Tracheal epithelial cell (primary cell): ENCODE results near the gene RAD21L1. TPM values are rescaled to one million over a fixed set of nuclear protein-coding genes. Genes with fewer than 3 reads are reported as not detected.

Experiments used
- total RNA-seq: library from RNA; depleted of rRNA; stranded (reverse); fragments of >200 nt; gene quantifications from 2 replicates; pipeline ENCODE4 v1.2.1, GENCODE V29; 2014

RAD21L1 gene
- not detected in 2 replicates for total RNA-seq

DNA sequence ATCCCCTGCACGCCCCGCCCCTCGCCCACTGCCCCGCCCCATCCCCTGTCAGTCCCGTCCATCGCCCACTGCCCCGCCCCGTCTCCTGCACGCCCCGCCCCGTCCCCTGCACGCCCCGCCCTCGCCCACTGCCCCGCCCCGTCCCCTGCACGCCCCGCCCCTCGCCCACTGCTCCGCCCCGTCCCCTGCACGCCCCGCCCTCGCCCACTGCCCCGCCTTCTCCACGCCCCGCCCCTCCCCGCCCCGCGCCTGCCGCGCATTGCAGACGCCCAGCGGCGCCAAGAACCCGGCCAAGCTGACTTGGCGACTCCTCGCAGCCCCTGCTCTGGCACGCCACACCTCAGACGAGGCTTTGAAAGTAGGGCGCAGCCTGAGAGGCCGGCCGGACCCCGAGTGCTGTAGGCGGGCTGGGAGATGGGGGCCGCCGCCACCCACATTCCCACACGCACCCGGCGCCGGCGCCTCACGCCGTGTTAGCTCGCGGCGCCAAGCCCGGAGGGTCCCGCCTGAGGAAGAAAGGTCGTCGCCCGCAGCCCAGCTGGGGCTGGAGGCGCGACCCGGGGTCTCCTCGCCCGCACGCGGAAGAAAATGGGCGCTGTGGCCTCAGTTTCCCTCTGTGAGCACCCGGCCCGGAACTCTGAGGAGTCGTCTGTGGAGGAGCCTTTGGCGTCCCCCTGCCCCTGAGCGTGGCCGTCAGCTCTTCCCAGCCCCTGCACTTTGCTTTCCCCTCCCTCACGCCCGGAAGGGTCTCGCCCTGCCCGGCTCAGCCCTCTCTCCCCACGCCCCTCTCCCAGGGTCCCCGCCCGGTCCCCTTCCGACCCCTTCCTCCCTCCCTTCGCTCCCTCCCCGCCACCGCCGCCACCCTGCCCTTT lies at the start of gene RAD21L1:
RAD21L1 (plus strand) TSS at position 262 of the 872 bp plus-strand sequence. CDS start 2,410 bp downstream, outside the sequence.

DNA sequence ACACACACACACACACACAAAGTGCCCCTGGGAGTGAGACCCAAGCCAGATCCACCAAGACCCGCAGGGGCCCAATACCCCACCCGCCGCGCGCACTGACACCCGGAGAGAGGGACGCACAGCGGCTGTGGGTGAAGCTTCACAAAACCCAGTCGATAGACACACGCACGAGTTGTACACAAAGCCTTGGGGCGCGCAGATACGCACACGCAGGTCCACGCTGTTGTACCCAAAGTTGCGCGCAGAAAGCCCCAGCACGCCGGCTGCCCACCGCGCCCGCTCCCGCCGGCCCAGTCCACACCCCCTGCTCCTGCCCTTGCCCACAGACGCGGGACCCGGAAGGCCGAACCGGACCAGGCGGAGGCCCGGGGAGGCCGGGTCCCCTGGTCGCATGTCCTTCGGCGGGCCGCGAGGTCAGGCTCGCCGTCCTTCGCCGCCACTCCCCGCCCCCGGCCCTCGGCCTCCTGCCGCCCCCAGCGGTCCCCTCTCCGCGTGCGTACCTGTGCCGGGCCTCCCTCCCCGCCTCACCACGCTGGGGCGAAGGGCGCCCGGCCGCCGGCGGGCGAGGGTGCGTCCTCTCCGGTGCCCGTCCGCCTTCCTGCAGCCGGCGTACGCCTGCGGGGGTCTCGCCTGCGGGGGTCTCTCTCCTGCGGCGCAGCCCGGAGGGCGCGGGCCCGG lies 41.1 kb upstream of the RAD21L1 start, which contains the start of gene TMEM74B:
TMEM74B (minus strand) TSS at position 344 of the 678 bp plus-strand sequence. CDS start 1,180 bp downstream, outside the sequence.

DNA sequence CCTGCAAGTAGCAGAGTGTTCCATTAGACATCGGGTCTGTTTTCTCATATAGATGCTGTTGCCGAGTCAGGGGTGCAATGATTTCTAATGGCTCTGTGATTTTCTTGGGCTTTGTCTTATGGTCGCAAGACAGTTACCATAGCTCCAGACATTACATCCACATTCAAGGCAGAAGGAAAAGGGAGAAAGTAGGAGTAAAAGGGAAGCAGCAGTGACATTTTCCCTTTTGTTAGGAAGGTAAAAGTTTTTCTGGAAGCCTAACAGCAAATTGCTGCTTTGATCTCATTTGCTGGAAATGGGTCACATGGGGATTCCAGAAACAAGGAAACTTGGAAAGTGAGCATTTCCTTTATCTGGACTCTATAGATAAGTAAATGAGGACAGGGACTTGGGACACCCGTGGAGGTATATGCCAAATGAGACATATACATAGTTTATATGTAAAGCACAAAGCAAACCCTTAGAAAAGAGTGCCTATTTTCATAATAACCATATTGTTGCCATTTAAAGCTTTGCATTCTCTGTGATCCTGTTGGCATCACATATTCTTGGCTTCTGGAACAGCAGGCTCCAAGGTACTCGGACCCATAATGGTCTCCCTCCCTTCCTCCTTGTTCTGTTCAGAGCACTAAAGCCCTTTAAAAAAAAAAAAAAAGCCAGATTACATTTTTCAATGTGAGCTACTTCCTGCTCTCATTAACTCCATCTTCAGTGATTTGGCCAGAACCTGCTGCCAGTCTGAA lies 22.9 kb upstream of the RAD21L1 start, which contains the start of gene C20orf202:
C20orf202 (plus strand) TSS at position 693 of the 743 bp plus-strand sequence. CDS start 132 bp downstream, outside the sequence.

DNA sequence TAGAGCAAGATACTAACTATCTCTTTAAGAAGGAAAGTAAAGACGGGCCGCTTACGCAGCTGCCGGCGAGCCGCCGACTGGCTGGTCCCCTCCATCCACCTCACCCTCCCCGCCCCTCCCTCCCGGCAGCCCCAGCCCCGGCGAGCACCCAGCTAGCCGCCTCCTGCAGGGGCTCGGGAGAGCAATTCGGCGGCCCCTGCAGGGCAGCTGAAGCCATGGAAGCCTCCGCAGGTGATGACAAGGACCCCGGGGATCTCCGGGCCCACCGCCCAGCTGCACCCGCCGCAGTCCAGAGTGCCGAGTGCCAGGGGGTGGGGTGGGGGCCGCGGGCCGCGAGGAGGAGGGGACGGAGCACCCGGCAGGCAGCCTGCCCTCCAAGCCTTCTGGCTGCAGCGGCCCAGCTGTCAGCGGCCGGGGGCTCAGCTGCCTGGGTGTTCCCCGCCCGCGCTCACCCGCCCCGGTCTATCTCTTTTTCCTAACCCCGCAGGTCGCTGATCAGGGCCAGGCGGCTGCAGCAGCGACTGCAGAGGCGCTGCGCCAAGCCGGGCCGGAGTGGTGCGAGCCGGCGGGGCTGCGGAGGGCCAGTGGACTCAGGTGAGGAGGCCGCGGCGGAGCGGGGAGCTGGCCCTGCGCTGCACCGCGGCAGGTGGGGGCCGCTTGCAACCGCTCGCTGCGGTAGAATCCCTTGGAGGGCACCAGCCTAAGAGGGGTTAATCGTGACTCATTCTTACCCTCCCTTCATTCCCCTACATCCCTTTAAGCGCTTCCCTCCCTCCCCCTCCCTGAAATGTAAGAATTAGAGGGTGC lies 40.5 kb downstream of the RAD21L1 start, which contains the start of gene SNPH:
SNPH (plus strand) TSS at position 128 of the 807 bp plus-strand sequence. CDS start 29,946 bp downstream, outside the sequence.

Other genes starting within 250 kb of the RAD21L1 start
- not detected in 2 replicates for gene RSPO4, start 223.7 kb upstream of the RAD21L1 start, total RNA-seq
- 20.7 and 25.8 TPM in 2 replicates for gene PSMF1, start 107.4 kb upstream of the RAD21L1 start, total RNA-seq
- 2.4 TPM in 1 of 2 replicates, not detected in the other for gene TMEM74B, start 41.1 kb upstream of the RAD21L1 start, total RNA-seq
- gene C20orf202, start 22.6 kb upstream of the RAD21L1 start, total RNA-seq, result not detected in 2 replicates
- gene SNPH, start 40.2 kb downstream of the RAD21L1 start, total RNA-seq, result 2.6 and 3.4 TPM in 2 replicates
- 48.7 and 80.4 TPM in 2 replicates for gene SDCBP2, start 103.1 kb downstream of the RAD21L1 start, total RNA-seq
- gene FKBP1A, start 167.0 kb downstream of the RAD21L1 start, total RNA-seq, result 76.3 and 115 TPM in 2 replicates
- 16.8 and 29.2 TPM in 2 replicates for gene NSFL1C, start 240.8 kb downstream of the RAD21L1 start, total RNA-seq